HFF-Myc (cell line): ENCODE results near the gene TTC23.

ENCODE experiments used
- DNase-seq: peaks from one replicate; pipeline ENCODE4 v3.0.0-alpha.2; 2011; ENCODE audit warnings: low read depth; ENCODE audit errors: extremely low read depth
- H3K4me3 ChIP-seq: replicated peaks from 2 replicates; pipeline ENCODE4 v1.5.1; 2011; ENCODE audit warnings: low read depth, mild to moderate bottlenecking, control low read depth, low read length
- CTCF ChIP-seq: IDR thresholded peaks from 2 replicates; pipeline ENCODE4 v1.5.1; 2012; ENCODE audit warnings: mild to moderate bottlenecking, low read depth, low read length, control low read depth; ENCODE audit errors: missing control alignments

Gene TTC23

GRCh38 chr15:99118801-99119546, 130.4 kb downstream of the TTC23 start:
- no peak overlapping the region for H3K4me3 ChIP-seq
- TF ChIP-seq CTCF, result no peak
- no peak for DNase-seq

GRCh38 chr15:99118258-99118632, 131.1 kb downstream of the TTC23 start:
- H3K4me3 ChIP-seq, result no peak overlapping the region
- no peak for TF ChIP-seq CTCF
- DNase-seq, result no peak

GRCh38 chr15:99117563-99118257, 131.7 kb downstream of the TTC23 start:
- no peak for DNase-seq
- H3K4me3 ChIP-seq, result no peak overlapping the region
- TF ChIP-seq CTCF, result no peak

- H3K4me3 ChIP-seq, result no peak overlapping the region
- no peak for DNase-seq
- no peak for TF ChIP-seq CTCF
Measured at GRCh38 chr15:99117111-99117510, 132.3 kb downstream of the TTC23 start.

- DNase-seq, result no peak
- TF ChIP-seq CTCF, result no peak
- H3K4me3 ChIP-seq, result no peak overlapping the region
Measured at GRCh38 chr15:99115300-99116215, 133.8 kb downstream of the TTC23 start.

- DNase-seq, result no peak
- H3K4me3 ChIP-seq, result no peak overlapping the region
- TF ChIP-seq CTCF, result no peak
Measured at GRCh38 chr15:99114511-99115299, 134.7 kb downstream of the TTC23 start.
